NK-92 (cell line): ENCODE results near the gene KIF9.
A peak's percentile ranks its signal among the peaks of the same experiment; 100 is the strongest.
"Not testable (repeated sequence)": the region's sequence is repeated elsewhere in the genome, so short reads cannot be mapped to it uniquely, and the experiment has no call there.

Experiments
- DNase-seq: peaks from one replicate; lab custom pipeline; 2025; ENCODE audit not compliant: unreplicated experiment; lab: John Stamatoyannopoulos, UW

KIF9 gene, protein sequence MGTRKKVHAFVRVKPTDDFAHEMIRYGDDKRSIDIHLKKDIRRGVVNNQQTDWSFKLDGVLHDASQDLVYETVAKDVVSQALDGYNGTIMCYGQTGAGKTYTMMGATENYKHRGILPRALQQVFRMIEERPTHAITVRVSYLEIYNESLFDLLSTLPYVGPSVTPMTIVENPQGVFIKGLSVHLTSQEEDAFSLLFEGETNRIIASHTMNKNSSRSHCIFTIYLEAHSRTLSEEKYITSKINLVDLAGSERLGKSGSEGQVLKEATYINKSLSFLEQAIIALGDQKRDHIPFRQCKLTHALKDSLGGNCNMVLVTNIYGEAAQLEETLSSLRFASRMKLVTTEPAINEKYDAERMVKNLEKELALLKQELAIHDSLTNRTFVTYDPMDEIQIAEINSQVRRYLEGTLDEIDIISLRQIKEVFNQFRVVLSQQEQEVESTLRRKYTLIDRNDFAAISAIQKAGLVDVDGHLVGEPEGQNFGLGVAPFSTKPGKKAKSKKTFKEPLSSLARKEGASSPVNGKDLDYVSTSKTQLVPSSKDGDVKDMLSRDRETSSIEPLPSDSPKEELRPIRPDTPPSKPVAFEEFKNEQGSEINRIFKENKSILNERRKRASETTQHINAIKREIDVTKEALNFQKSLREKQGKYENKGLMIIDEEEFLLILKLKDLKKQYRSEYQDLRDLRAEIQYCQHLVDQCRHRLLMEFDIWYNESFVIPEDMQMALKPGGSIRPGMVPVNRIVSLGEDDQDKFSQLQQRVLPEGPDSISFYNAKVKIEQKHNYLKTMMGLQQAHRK

DNA sequence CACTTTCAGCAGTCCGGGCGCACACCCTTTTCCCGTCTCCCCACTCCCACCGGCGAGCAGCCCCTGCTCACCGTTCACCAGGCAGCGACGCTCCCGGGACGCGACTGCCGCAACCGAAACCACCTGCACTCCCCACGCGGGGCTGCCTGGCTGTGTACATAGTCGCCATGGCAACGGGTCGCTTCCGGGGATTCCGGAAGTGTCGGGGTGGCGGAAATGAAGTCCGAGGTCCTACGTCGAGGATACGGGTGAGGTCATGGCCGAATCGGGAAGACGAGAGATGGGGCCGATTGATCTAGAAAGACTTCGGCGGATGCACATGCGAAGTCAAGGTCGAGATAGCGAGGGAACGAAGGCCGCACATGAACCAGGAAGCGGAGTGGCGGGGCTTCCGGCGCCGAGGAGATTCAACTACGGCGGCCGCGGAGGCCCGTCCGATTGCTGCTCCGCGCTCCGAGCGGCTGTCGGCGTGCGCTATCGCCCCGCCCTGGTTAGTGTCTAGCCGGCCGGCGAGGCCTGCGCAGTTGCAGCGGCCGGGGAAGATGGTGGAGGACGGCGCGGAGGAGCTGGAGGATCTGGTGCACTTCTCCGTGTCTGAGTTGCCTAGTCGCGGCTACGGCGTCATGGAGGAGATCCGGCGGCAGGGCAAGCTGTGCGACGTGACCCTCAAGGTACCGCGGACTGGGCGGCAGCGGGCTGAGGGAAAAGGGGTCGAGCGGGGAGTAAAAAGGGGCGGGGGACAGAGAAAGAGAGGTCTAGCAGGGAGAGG lies at the start of gene KIF9, which contains the start of gene KLHL18:
TSS of gene KIF9 (minus strand) at position 376 of the 769 bp plus-strand sequence. CDS start 5,425 bp downstream, outside the sequence.
TSS of gene KLHL18 (plus strand) at position 521 of the 769 bp plus-strand sequence. CDS start at position 543, 22 bp downstream.
- peak; percentile 87 for DNase-seq

- DNase-seq = no peak
Measured at GRCh38 chr3:47324278-47324865, 41.8 kb upstream of the KIF9 start.

- DNase-seq = no peak
Measured at GRCh38 chr3:47323431-47324277, 41.1 kb upstream of the KIF9 start.

GRCh38 chr3:47319956-47320355 lies 37.4 kb upstream of the KIF9 start:
- no peak for DNase-seq

- DNase-seq = no peak
Measured at GRCh38 chr3:47318916-47319315, 36.3 kb upstream of the KIF9 start.

DNA sequence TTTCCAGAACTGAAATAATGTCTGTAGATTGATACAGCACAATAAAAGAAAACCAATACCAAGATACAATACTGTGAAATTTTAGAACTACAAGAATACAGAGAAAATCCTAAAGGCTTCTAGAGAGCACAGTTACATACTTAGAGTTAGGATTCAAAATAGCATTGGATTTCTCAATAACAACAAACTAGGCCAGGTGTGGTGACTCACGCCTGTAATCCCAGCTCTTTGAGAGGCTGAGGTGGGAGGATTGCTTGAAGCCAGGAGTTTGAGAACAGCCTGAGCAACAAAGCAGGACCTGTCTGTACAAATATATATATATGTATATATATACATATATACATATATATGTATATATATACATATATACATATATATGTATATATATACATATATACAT lies 33.6 kb upstream of the KIF9 start:
- not testable (repeated sequence) for DNase-seq

- DNase-seq = no peak
Measured at GRCh38 chr3:47315069-47315647, 32.6 kb upstream of the KIF9 start.

DNA sequence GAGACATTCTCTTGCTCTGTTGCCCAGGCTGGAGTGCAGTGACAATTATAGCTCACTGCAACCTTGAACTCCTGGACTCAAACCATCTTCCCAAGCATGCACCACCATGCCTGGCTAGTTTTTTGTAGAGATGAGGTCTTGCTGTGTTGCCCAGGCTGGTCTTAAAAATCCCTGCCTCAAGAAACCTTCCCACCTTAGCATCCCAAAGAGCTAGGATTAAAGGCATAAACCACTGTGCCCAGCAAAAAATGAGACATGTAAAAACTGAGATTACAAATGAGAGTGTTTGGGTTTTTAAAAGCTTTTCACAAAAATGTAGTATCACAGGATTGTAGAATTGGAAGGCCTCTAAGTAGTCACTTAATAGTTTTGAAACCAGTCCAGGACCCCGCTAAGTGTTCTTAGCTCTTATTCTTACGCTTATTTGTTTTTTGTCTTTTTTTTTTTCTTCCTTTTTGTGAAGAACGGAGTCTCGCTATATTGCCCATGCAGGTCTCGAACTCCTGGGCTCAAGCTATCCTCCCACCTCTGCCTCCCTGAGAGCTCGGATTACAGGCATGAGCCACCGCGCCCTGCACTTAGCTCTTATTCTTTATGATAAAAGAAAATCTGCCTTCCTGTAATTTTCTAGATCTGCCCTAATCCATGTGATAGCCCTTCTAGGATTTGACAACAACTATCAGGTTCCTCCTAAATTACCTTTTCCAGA lies 31.6 kb upstream of the KIF9 start:
- no peak for DNase-seq

- no peak for DNase-seq
Measured at GRCh38 chr3:47313341-47314055, 30.9 kb upstream of the KIF9 start.

GRCh38 chr3:47310391-47310790 lies 27.8 kb upstream of the KIF9 start:
- no peak for DNase-seq

GRCh38 chr3:47309231-47309630 lies 26.6 kb upstream of the KIF9 start:
- not testable (repeated sequence) for DNase-seq

DNA sequence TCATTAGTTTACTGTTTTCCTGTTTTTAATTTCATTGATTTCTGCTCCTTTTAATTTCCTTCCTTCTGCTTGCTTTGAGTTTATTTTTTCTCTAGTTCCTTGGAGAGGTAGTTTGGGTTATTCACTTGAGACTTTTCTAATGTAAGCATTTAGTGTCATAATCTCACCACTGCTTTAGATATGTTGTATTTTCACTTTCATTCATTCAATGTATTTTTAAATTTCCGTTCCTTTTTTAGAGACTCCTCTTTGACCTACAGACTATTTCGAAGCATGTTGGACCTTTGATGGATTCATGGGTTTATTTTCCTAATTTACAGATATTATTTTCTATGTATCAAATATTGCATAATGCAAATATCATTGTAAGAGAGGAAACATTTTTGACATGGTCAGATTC lies 23.4 kb upstream of the KIF9 start:
- DNase-seq = no peak

DNA sequence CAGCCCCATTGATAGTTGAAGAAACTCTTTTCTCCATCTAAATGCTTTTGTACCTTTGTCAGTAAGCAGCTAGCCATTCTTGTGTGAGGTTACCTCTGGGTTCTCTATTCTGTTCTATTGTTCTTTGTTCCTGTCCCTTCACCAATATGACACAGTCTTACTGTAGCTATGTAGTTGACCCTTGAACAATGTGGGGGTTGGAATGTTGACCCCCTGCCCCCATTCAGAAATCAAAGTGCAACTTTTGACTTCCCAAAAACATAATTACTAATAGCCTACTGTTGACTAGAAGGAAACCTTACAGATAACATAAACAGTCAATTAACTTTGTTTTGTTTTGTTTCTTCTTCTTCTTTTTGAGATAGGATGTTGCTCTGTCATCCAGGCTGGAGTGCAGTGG lies 18.9 kb upstream of the KIF9 start:
- DNase-seq = no peak

GRCh38 chr3:47299381-47300318 lies 17.1 kb upstream of the KIF9 start:
- no peak for DNase-seq

GRCh38 chr3:47298439-47298838 lies 15.8 kb upstream of the KIF9 start:
- DNase-seq = no peak

GRCh38 chr3:47296562-47297302 lies 14.1 kb upstream of the KIF9 start:
- no peak for DNase-seq

DNA sequence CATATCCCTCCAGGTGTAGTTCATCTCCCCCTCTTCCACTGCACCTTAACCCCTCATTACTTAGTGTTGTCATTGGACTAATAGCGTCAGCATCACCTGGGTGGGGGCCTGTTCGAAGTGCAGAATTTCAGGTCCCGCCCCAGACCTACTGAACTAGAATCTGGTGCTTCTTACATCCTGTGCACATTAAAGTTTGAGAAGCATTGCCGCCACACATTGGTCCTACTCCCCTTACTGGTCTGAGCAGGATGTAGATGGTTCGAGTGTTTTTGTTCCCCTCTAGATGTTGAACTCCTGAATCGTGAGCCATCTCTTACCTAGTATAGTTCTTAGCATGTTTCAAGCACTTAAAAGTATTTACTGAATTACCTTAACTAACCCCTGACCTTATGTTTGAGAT lies 13.4 kb upstream of the KIF9 start:
- no peak for DNase-seq
